Measurements from ENCODE around the gene CIROP.

The CIROP gene

GRCh38 chr14:23077962-23078361 lies 26.8 kb downstream of the CIROP start:
- no peak for TF ChIP-seq CTCF (IDR thresholded peaks at IDR 0.05; ENCODE audit: low read depth, low read length)
- Histone ChIP-seq H3K27me3 (no peaks in the 10 kb centered on the region), H3K9me3 (no peaks in the 10 kb centered on the region), H3K4me1 (no peaks in the 10 kb centered on the region), H3K36me3 (peaks cover 83% of the 10 kb centered on the region), H3K4me3 (ENCODE audit: low read depth, low read length) (no peak overlapping the region)
- DNase-seq = no peak

DNA sequence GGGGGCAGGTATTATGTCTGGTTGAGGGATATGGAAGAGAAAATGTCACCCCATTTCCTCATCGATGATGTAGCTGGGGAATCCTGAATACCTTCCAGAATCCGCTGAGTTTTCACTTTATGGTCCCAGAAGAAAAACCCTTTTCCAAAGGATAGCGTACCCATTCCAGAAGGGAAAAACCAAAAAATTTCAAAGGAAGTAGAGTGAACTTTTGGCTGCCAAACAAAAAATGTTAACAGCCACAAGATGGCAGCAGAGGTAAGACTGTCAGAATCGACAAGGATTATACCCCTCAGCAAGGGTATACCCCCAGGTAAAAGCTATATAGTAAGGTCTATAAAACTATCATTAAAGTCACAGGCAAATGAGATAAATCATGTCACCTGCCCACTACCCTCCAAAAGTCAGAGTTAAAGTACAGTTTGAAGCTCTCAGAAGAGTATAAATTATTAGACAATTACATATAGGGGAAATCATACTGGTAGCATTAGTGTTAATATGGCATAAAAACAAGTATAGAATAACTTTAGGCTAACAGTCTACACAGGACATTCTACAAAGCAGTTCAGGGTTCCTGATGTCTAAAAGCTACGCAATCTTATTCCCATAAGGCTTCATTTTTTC lies 27.9 kb downstream of the CIROP start:
- Histone ChIP-seq H3K4me1 (peaks cover 10% of the 10 kb centered on the region), H3K36me3 (peaks cover 86% of the 10 kb centered on the region)
- peak; percentile 44 for DNase-seq

GRCh38 chr14:23074906-23075305 lies 29.9 kb downstream of the CIROP start:
- no peak for TF ChIP-seq CTCF (IDR thresholded peaks at IDR 0.05; ENCODE audit: low read depth, low read length)
- Histone ChIP-seq H3K4me3 (ENCODE audit: low read depth, low read length) (no peak overlapping the region), H3K36me3 (peaks cover 66% of the 10 kb centered on the region), H3K9me3 (no peaks in the 10 kb centered on the region), H3K27me3 (no peaks in the 10 kb centered on the region), H3K4me1 (peaks cover 14% of the 10 kb centered on the region)
- no peak for DNase-seq

More for the DNA sequence above, 27.9 kb downstream of the CIROP start:
- TF ChIP-seq CTCF (IDR thresholded peaks at IDR 0.05; ENCODE audit: low read depth, low read length) = peak; percentile 80
- no peaks in the 10 kb centered on the region for H3K27me3 ChIP-seq
- no peak overlapping the region for H3K4me3 ChIP-seq (ENCODE audit: low read depth, low read length)
- no peaks in the 10 kb centered on the region for H3K9me3 ChIP-seq

GRCh38 chr14:23071921-23072539 lies 32.8 kb downstream of the CIROP start:
- no peaks in the 10 kb centered on the region for H3K27me3 ChIP-seq
- peak overlapping the region; percentile 99 for H3K4me3 ChIP-seq (ENCODE audit: low read depth, low read length)
- peaks cover 57% of the 10 kb centered on the region for H3K36me3 ChIP-seq
- DNase-seq = no peak
- no peaks in the 10 kb centered on the region for H3K9me3 ChIP-seq
- TF ChIP-seq CTCF (IDR thresholded peaks at IDR 0.05; ENCODE audit: low read depth, low read length) = no peak
- peaks cover 23% of the 10 kb centered on the region for H3K4me1 ChIP-seq

- Histone ChIP-seq H3K9me3 (no peaks in the 10 kb centered on the region), H3K4me3 (ENCODE audit: low read depth, low read length) (peak overlapping the region; percentile 99), H3K27me3 (no peaks in the 10 kb centered on the region), H3K36me3 (peaks cover 56% of the 10 kb centered on the region), H3K4me1 (peaks cover 23% of the 10 kb centered on the region)
- no peak for TF ChIP-seq CTCF (IDR thresholded peaks at IDR 0.05; ENCODE audit: low read depth, low read length)
- peak; percentile 89 for DNase-seq
These were observed 33.4 kb downstream of the CIROP start for GRCh38 chr14:23071244-23071920.
